Cardiac muscle cell (in vitro differentiated cells and primary cell): ENCODE results near the gene PDYN. TPM values are rescaled to one million over a fixed set of nuclear protein-coding genes. Genes with fewer than 3 reads are reported as not detected.

Experiments used
- DNase-seq, 2 donors: peaks; one replicate each; pipeline versions ENCODE4 v3.0.0 to v3.0.0-alpha.2; 2010 to 2017; ENCODE audit warnings: low read depth in 1 of 2, low spot score in 1 of 2
- H3K27ac ChIP-seq: fragments of 200-600 bp; sonication (generic); 2 replicates; pipeline ENCODE4 v1.5.1; 2016
- H3K27me3 ChIP-seq: fragments of 200-600 bp; sonication (generic); 2 replicates; pipeline ENCODE4 v1.6.0; 2016; ENCODE audit warnings: control low read depth
- H3K36me3 ChIP-seq: fragments of 200-600 bp; sonication (generic); 2 replicates; pipeline ENCODE4 v1.5.1; 2016; ENCODE audit warnings: control low read depth
- H3K4me1 ChIP-seq: fragments of 200-600 bp; sonication (generic); 2 replicates; pipeline ENCODE4 v1.8.1; 2017; ENCODE audit warnings: low read depth, mild to moderate bottlenecking, mixed run types
- H3K4me3 ChIP-seq: fragments of 200-600 bp; sonication (generic); 2 replicates; pipeline ENCODE4 v1.5.1; 2016; ENCODE audit warnings: mild to moderate bottlenecking
- H3K9me3 ChIP-seq: fragments of 200-600 bp; sonication (generic); 2 replicates; pipeline ENCODE4 v1.5.1; 2017; ENCODE audit warnings: low read depth, mild to moderate bottlenecking, control low read depth
- CTCF ChIP-seq: IDR thresholded peaks from 2 replicates; pipeline ENCODE4 v1.5.1; 2012; ENCODE audit warnings: low read depth, mild to moderate bottlenecking, low read length
- polyA plus RNA-seq: library from polyadenylated mRNA; unstranded; fragments of >200 nt; fragmentation: Nextera tagmentation; extraction: Ambion mirVana; gene quantifications from 2 replicates; pipeline ENCODE4 v1.2.1, GENCODE V29; 2016
- total RNA-seq: library from RNA; depleted of rRNA; stranded (reverse); fragments of >200 nt; gene quantifications from 2 replicates; pipeline ENCODE4 v1.2.3, GENCODE V29; 2016

PDYN gene
- total and polyA plus RNA-seq, 2 experiments from 2014 or later: 0.33 to 1.2 TPM

GRCh38 chr20:1938464-1939269 is 55.2 kb downstream of the PDYN start:
- Histone ChIP-seq H3K9me3 (no peaks in the 10 kb centered on the region), H3K27me3 (no peaks in the 10 kb centered on the region), H3K4me1 (peaks cover 70% of the 10 kb centered on the region), H3K27ac (peak overlapping the region; percentile 99), H3K4me3 (no peak overlapping the region), H3K36me3 (peaks cover 4% of the 10 kb centered on the region)
- no peak for DNase-seq
- no peak for TF ChIP-seq CTCF

GRCh38 chr20:1937316-1937976 is 56.4 kb downstream of the PDYN start:
- Histone ChIP-seq H3K4me1 (peaks cover 68% of the 10 kb centered on the region), H3K9me3 (no peaks in the 10 kb centered on the region), H3K4me3 (no peak overlapping the region), H3K27me3 (no peaks in the 10 kb centered on the region), H3K36me3 (peaks cover 4% of the 10 kb centered on the region), H3K27ac (peak overlapping the region; percentile 99)
- no peak for DNase-seq
- no peak for TF ChIP-seq CTCF

GRCh38 chr20:1935696-1936366 is 58.0 kb downstream of the PDYN start:
- Histone ChIP-seq H3K27ac (peak overlapping the region; percentile 99), H3K4me3 (no peak overlapping the region), H3K4me1 (peaks cover 69% of the 10 kb centered on the region), H3K27me3 (no peaks in the 10 kb centered on the region), H3K9me3 (no peaks in the 10 kb centered on the region), H3K36me3 (peaks cover 4% of the 10 kb centered on the region)
- peak; percentile 46 to 56 for DNase-seq
- TF ChIP-seq CTCF: no peak

GRCh38 chr20:1934721-1935573 is 58.9 kb downstream of the PDYN start:
- Histone ChIP-seq H3K27me3 (no peaks in the 10 kb centered on the region), H3K4me1 (peaks cover 61% of the 10 kb centered on the region), H3K27ac (peak overlapping the region; percentile 99), H3K9me3 (no peaks in the 10 kb centered on the region), H3K4me3 (no peak overlapping the region), H3K36me3 (peaks cover 4% of the 10 kb centered on the region)
- peak; percentile 88 to 97 for DNase-seq
- TF ChIP-seq CTCF: no peak

GRCh38 chr20:1934156-1934555 is 59.7 kb downstream of the PDYN start:
- TF ChIP-seq CTCF: no peak
- peaks cover 65% of the 10 kb centered on the region for H3K4me1 ChIP-seq
- H3K4me3 ChIP-seq: no peak overlapping the region
- DNase-seq: peak in 1 of 2 donors; percentile 96
- no peaks in the 10 kb centered on the region for H3K27me3 ChIP-seq
- H3K27ac ChIP-seq: peak overlapping the region; percentile 99
- peaks cover 4% of the 10 kb centered on the region for H3K36me3 ChIP-seq
- no peaks in the 10 kb centered on the region for H3K9me3 ChIP-seq
